Coronary artery (tissue), 2 donors: ENCODE measurements around the gene DNAJC9.

ENCODE experiments used
- DNase-seq: peaks from one replicate; pipeline ENCODE4 v3.0.0-alpha.2; 2017; ENCODE audit warnings: low spot score
- H3K27ac ChIP-seq, 2 donors: fragments of 200-600 bp; sonication (generic); one replicate each; pipeline ENCODE4 v1.5.1; 2016 to 2019
- H3K4me3 ChIP-seq: fragments of 200-600 bp; sonication (generic); 2 replicates; pipeline ENCODE4 v1.5.1; 2016; ENCODE audit warnings: mild to moderate bottlenecking, moderate library complexity
- TF ChIP-seq, protein P1 (sequence below): fragments of 200-600 bp; sonication (generic); IDR thresholded peaks from one replicate; pipeline ENCODE4 v1.5.1; 2019; ENCODE audit warnings: antibody characterized with exemption

The DNAJC9 gene

DNA sequence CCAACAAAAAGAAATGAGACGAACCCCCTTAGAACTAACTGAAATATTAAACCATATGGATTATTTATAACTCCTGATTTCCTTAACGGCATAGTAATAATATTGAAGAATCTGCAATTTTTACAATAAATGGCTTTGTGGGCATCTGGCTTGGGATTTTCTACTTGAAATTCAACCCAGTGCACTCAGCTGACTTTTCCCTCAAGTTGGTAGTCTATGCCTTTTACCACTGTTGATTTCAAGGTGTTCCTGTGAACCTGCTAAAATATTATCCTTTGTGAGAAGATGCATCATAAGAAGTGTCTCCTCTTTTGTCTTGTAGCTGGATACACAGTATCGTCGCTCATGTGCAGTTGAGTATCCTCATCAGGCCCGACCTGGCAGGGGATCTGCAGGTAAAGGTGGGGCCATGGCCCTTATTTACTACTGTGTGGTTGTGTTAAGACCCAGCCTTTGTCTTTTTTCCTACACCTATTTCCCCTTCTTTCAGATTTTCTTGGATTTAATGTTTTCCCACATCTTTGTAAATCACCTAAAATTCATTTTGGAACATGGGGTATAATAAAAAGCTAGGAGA, 8.0 kb downstream of the DNAJC9 start:
- TF ChIP-seq, protein P1, sequence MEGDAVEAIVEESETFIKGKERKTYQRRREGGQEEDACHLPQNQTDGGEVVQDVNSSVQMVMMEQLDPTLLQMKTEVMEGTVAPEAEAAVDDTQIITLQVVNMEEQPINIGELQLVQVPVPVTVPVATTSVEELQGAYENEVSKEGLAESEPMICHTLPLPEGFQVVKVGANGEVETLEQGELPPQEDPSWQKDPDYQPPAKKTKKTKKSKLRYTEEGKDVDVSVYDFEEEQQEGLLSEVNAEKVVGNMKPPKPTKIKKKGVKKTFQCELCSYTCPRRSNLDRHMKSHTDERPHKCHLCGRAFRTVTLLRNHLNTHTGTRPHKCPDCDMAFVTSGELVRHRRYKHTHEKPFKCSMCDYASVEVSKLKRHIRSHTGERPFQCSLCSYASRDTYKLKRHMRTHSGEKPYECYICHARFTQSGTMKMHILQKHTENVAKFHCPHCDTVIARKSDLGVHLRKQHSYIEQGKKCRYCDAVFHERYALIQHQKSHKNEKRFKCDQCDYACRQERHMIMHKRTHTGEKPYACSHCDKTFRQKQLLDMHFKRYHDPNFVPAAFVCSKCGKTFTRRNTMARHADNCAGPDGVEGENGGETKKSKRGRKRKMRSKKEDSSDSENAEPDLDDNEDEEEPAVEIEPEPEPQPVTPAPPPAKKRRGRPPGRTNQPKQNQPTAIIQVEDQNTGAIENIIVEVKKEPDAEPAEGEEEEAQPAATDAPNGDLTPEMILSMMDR: no peak
- H3K27ac ChIP-seq: no peak overlapping the region

DNA sequence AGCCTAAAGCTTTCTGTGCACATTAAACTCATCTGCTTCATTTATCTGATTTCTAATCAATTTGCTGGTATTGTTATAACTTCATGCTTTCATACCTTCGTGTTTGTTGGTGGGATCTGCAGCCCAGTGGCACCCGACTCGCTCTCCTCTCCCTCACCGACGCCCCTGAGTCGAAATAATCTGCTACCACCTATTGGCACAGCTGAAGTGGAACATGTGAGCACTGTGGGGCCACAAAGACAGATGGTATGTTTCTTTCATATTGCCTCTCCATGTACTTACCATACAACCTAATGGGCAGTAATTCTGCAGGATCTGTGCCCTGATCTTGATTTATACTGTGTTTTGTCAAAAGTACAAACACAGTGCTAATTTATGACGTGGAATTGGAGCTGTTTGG, 12.4 kb downstream of the DNAJC9 start:
- TF ChIP-seq, protein P1: no peak
- H3K27ac ChIP-seq: no peak overlapping the region
- no peak overlapping the region for H3K4me3 ChIP-seq
- no peak for DNase-seq

More for the DNA sequence above, 8.0 kb downstream of the DNAJC9 start:
- H3K4me3 ChIP-seq: no peak overlapping the region
- DNase-seq: no peak

DNA sequence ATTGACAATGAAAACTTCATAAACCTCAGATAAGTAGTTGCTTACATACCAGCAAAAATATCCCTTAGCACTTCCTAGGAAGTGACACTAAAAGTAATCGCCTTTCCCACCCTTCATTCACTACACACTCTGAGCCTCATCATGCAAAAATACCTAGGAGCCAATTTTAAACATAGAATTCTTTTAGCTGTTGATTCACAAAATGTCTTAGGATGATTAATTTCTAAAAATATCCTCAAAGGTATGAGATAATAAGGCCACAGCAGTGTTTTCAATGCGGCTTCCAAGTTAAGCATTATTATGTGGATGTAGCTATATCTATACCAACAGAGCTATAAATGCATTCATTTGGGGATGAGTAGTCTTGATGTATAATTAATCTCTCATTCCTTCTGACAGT, 13.2 kb downstream of the DNAJC9 start:
- TF ChIP-seq, protein P1: no peak
- Histone ChIP-seq H3K27ac (no peak overlapping the region), H3K4me3 (no peak overlapping the region)
- no peak for DNase-seq

DNA sequence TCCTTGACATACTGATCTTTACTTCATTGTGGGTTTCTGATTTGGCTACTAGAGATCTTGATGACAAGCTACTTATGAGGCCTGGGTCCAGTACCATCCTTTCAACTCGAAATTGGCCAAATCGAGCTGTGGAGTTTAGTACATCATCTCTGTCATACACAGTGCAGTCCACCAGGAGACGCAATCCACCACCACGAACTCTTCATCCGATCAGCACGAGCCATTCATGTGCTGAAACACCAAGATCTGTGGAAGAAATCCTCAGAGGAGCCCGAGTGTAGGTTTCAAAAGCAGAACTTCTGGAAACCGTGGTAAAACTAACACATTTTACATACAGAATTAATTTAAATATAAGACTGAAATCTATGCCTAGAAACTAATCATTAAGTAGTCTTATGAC, 14.2 kb downstream of the DNAJC9 start:
- TF ChIP-seq, protein P1: no peak
- no peak for DNase-seq
- H3K27ac ChIP-seq: no peak overlapping the region
- no peak overlapping the region for H3K4me3 ChIP-seq

DNA sequence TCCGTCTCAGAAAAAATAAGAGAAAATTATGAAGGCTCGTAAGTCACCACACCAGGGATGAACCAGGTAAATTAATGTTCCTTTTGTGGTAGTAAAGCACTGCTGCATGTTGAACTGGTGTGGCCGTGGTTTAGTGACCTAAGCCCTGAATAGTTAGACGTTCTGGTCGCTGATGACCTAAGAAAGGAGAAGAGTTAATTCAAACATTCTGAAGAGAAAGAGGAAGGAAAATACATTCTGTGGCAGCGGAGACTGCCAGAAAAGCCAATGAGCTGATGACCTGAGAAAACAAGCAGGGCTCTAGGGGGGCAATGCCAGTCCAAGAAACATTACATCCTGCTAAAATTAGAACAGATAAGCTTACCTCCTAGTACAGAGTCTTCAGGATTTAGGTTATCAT, 17.5 kb downstream of the DNAJC9 start:
- TF ChIP-seq, protein P1: no peak
- no peak for DNase-seq
- no peak overlapping the region for H3K27ac ChIP-seq
- H3K4me3 ChIP-seq: no peak overlapping the region

DNA sequence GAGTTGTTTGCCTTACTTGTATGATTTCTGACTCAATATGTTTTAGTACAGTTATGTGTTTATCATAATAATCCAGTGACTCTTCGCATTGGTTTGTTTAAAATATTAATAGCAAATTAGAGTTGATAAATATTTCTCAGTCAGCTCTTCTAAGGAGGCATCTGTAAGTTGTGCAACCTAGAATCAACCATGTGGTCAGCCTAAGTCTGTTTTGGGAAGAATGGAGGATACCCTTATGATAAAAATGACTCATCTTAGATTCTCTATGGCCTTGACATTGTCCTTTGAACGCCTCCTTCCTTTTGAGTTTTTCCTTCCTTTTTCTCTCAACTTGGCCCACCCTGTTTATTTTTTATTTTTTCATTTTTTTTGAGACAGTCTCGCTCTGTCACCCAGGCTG, 18.8 kb downstream of the DNAJC9 start:
- Histone ChIP-seq H3K27ac (no peak overlapping the region), H3K4me3 (no peak overlapping the region)
- TF ChIP-seq, protein P1: no peak
- no peak for DNase-seq

DNA sequence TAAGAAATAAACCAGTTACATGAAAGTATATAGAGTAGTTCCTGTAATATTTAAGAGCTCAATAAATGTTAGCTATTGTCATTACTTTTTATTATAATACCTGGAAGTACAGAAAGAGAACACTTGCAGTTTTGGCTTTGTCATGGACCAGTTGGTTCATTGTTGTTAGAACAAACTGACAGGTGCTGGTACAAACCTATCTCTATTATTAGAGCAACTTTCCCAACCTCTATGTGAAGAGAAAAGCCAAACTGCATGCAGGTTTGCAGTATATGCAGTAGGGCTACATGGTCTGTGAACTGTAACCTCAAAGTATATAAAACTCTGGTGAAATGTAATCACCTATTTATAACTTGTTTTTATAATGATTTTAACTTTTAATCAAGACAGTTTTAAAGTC, 20.4 kb downstream of the DNAJC9 start:
- no peak for DNase-seq
- TF ChIP-seq, protein P1: no peak
- Histone ChIP-seq H3K4me3 (no peak overlapping the region), H3K27ac (no peak overlapping the region)
